ENCODE results near the gene CLSTN3.

- TF ChIP-seq CTCF (IDR thresholded peaks at IDR 0.05) (no peak), EZH2 (IDR thresholded peaks at IDR 0.05; ENCODE audit: borderline replicate concordance, insufficient read depth, low read depth, low read length, poor library complexity, severe bottlenecking) (no peak)
Measured at GRCh38 chr12:7117670-7118069, 12.5 kb upstream of the CLSTN3 start.
